ENCODE data around the gene DAND5. TPM values are rescaled to one million over a fixed set of nuclear protein-coding genes. Genes with fewer than 3 reads are reported as not detected.
A peak's percentile ranks its signal among the peaks of the same experiment; 100 is the strongest.

Gene DAND5
- total and polyA plus RNA-seq, 2 of the 13 experiments (the other 11 are each of a cell fraction or from before 2014, with no cell fraction given) = 0.04 TPM; not detected in 1

DNA sequence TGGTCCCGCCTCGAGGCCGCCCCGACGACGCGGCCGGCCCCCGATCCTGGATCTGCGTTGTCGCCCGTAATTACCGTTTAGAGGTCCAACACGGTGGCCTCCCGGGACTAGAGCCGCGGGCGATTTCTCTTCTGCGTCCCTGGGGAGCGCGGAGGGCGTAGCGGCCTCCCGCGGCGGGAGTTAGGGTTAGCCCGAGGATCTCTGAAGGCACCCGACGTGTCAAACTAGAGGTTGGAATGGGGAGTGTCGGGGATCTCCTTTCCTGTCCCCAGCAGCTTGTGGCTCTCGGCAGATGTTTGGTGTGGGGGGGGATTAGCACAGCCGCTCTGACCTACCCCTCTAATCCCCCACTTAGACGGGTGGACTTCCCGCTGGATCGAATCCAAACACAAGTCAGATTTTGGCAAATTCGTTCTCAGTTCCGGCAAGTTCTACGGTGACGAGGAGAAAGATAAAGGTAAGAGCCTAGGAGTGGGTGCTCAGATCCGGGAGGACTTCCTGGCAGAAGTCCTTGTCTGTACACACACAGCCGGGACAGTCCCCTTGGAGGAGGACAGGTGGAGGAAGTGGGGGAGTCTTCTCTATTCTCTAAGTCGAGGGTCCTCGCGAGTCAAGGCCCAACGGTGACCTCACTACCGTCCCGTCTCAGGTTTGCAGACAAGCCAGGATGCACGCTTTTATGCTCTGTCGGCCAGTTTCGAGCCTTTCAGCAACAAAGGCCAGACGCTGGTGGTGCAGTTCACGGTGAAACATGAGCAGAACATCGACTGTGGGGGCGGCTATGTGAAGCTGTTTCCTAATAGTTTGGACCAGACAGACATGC is 30.4 kb upstream of the DAND5 start (continued):
- TF ChIP-seq, protein P1, sequence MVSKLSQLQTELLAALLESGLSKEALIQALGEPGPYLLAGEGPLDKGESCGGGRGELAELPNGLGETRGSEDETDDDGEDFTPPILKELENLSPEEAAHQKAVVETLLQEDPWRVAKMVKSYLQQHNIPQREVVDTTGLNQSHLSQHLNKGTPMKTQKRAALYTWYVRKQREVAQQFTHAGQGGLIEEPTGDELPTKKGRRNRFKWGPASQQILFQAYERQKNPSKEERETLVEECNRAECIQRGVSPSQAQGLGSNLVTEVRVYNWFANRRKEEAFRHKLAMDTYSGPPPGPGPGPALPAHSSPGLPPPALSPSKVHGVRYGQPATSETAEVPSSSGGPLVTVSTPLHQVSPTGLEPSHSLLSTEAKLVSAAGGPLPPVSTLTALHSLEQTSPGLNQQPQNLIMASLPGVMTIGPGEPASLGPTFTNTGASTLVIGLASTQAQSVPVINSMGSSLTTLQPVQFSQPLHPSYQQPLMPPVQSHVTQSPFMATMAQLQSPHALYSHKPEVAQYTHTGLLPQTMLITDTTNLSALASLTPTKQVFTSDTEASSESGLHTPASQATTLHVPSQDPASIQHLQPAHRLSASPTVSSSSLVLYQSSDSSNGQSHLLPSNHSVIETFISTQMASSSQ (IDR thresholded peaks at IDR 0.05; ENCODE audit: low read depth) = no peak
- TF ChIP-seq, protein P1 (CRISPR knock-in tag; IDR thresholded peaks at IDR 0.05; ENCODE audit: borderline replicate concordance) = no peak
- TF ChIP-seq, protein P2, sequence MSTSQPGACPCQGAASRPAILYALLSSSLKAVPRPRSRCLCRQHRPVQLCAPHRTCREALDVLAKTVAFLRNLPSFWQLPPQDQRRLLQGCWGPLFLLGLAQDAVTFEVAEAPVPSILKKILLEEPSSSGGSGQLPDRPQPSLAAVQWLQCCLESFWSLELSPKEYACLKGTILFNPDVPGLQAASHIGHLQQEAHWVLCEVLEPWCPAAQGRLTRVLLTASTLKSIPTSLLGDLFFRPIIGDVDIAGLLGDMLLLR (CRISPR knock-in tag; IDR thresholded peaks at IDR 0.05) = 0 out of 2 replicates have a peak, but pooled peaks have one; percentile 12
- TF ChIP-seq, protein P3, sequence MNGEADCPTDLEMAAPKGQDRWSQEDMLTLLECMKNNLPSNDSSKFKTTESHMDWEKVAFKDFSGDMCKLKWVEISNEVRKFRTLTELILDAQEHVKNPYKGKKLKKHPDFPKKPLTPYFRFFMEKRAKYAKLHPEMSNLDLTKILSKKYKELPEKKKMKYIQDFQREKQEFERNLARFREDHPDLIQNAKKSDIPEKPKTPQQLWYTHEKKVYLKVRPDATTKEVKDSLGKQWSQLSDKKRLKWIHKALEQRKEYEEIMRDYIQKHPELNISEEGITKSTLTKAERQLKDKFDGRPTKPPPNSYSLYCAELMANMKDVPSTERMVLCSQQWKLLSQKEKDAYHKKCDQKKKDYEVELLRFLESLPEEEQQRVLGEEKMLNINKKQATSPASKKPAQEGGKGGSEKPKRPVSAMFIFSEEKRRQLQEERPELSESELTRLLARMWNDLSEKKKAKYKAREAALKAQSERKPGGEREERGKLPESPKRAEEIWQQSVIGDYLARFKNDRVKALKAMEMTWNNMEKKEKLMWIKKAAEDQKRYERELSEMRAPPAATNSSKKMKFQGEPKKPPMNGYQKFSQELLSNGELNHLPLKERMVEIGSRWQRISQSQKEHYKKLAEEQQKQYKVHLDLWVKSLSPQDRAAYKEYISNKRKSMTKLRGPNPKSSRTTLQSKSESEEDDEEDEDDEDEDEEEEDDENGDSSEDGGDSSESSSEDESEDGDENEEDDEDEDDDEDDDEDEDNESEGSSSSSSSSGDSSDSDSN (CRISPR knock-in tag; IDR thresholded peaks at IDR 0.05) = peak; percentile 22; the same call in 1 of the 2 replicates
- TF ChIP-seq, protein P4, sequence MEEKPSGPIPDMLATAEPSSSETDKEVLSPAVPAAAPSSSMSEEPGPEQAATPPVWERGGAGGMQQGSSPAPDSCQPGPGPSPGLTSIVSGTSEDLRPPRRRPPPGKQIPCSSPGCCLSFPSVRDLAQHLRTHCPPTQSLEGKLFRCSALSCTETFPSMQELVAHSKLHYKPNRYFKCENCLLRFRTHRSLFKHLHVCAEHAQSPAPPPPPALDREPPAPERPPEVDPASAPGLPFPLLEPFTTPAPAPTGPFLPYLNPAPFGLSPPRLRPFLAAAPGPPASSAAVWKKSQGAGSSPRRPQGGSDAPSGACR (CRISPR knock-in tag; IDR thresholded peaks at IDR 0.05) = no peak
- no peak for TF ChIP-seq RAD51 (IDR thresholded peaks at IDR 0.05; ENCODE audit: borderline replicate concordance)
- TF ChIP-seq GLI4 (CRISPR knock-in tag; IDR thresholded peaks at IDR 0.05; ENCODE audit: borderline replicate concordance) = peak; percentile 17; the same call in 1 of the 2 replicates
- no peak for TF ChIP-seq SRF (IDR thresholded peaks at IDR 0.05; ENCODE audit: low read depth, low read length)
- TF ChIP-seq ZNF124 (CRISPR knock-in tag; IDR thresholded peaks at IDR 0.05) = no peak
- TF ChIP-seq MED13 (CRISPR knock-in tag; IDR thresholded peaks at IDR 0.05) = no peak
- TF ChIP-seq, protein P5, sequence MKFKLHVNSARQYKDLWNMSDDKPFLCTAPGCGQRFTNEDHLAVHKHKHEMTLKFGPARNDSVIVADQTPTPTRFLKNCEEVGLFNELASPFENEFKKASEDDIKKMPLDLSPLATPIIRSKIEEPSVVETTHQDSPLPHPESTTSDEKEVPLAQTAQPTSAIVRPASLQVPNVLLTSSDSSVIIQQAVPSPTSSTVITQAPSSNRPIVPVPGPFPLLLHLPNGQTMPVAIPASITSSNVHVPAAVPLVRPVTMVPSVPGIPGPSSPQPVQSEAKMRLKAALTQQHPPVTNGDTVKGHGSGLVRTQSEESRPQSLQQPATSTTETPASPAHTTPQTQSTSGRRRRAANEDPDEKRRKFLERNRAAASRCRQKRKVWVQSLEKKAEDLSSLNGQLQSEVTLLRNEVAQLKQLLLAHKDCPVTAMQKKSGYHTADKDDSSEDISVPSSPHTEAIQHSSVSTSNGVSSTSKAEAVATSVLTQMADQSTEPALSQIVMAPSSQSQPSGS (CRISPR knock-in tag; IDR thresholded peaks at IDR 0.05) = no peak
- TF ChIP-seq ELF1 (CRISPR knock-in tag; IDR thresholded peaks at IDR 0.05) = no peak
- no peak for TF ChIP-seq CHCHD3 (CRISPR knock-in tag; IDR thresholded peaks at IDR 0.05)
- peak; percentile 83; the same call in 1 of the 2 replicates for TF ChIP-seq ZNF510 (CRISPR knock-in tag; IDR thresholded peaks at IDR 0.05; ENCODE audit: low read depth)
- 0 out of 2 replicates have a peak, but pooled peaks have one; percentile 2 for TF ChIP-seq ARNT2 (CRISPR knock-in tag; IDR thresholded peaks at IDR 0.05; ENCODE audit: low read depth)
- TF ChIP-seq NFKB2 (CRISPR knock-in tag; IDR thresholded peaks at IDR 0.05; ENCODE audit: borderline replicate concordance) = 0 out of 2 replicates have a peak, but pooled peaks have one; percentile 22
- no peak; the same call in 1 of the 2 replicates for TF ChIP-seq KAT7 (CRISPR knock-in tag; IDR thresholded peaks at IDR 0.05; ENCODE audit: borderline replicate concordance)
- TF ChIP-seq HNRNPUL1 (IDR thresholded peaks at IDR 0.05; ENCODE audit: low read depth, low read length) = no peak
- TF ChIP-seq ZNF788 (CRISPR knock-in tag; IDR thresholded peaks at IDR 0.05; ENCODE audit: borderline replicate concordance) = 0 out of 2 replicates have a peak, but pooled peaks have one; percentile 0
- no peak for TF ChIP-seq ZNF441 (CRISPR knock-in tag; IDR thresholded peaks at IDR 0.05; ENCODE audit: borderline replicate concordance)

Measured in HepG2 (cell line).